A549 (cell line): ENCODE results near the gene CREBL2.
A peak's percentile ranks its signal among the peaks of the same experiment; 100 is the strongest.

Experiments used
- KDM1A ChIP-seq: fragments of 200-600 bp; sonication (generic); IDR thresholded peaks from 2 replicates; pipeline ENCODE4 v1.6.1; 2016; ENCODE audit warnings: low read depth, mild to moderate bottlenecking
- MYC ChIP-seq: IDR thresholded peaks from 2 replicates; pipeline ENCODE4 v1.6.1; 2012; ENCODE audit warnings: mild to moderate bottlenecking, inconsistent platforms, low read length, improper control_type of control experiment, borderline replicate concordance
- NFE2L2 ChIP-seq: fragments of 150-350 bp; conservative IDR thresholded peaks from 2 replicates; pipeline ENCODE4 v1.6.1; 2014; ENCODE audit warnings: low read length
- ZFP36 ChIP-seq: fragments of 450-650 bp; IDR thresholded peaks from 2 replicates; pipeline ENCODE4 v1.6.1; 2014; ENCODE audit warnings: borderline replicate concordance; ENCODE audit not compliant: partially characterized antibody

- TF ChIP-seq KDM1A, result no peak
- no peak for TF ChIP-seq ZFP36
- 0 out of 2 replicates have a peak, but pooled peaks have one; percentile 32 for TF ChIP-seq MYC
- no peak for TF ChIP-seq NFE2L2
Observed at GRCh38 chr12:12611512-12612306, at the start of gene CREBL2.
